EL (cell line): Measurements from ENCODE around the gene PLPPR2.
"Not testable (repeated sequence)": the region's sequence is repeated elsewhere in the genome, so short reads cannot be mapped to it uniquely, and the experiment has no call there.

ENCODE experiments used
- DNase-seq: peaks from one replicate; pipeline ENCODE4 v3.0.0-alpha.2; 2016

PLPPR2 gene

GRCh38 chr19:11355160-11356073 is at the start of gene PLPPR2:
Gene PLPPR2 (plus strand): TSS chr19:11355432. CDS start chr19:11357674, 2,242 bp downstream.
- DNase-seq, result peak; percentile 92

DNA sequence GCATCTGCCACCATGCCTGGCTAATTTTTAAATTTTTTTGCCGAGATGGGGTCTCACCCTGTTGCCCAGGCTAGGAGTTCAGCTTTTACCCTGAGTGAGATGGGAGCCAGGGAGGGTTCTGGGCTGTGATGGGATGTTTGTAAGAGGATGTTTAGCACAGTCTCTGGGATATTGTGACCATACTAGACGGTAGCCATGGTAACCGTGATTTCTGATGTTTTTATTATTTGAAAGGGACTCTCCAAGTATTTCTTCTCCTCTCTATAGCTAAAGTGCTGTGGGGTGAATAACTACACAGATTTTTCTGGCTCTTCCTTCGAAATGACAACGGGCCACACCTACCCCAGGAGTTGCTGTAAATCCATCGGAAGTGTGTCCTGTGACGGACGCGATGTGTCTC is 48.9 kb upstream of the PLPPR2 start:
- no peak for DNase-seq

DNA sequence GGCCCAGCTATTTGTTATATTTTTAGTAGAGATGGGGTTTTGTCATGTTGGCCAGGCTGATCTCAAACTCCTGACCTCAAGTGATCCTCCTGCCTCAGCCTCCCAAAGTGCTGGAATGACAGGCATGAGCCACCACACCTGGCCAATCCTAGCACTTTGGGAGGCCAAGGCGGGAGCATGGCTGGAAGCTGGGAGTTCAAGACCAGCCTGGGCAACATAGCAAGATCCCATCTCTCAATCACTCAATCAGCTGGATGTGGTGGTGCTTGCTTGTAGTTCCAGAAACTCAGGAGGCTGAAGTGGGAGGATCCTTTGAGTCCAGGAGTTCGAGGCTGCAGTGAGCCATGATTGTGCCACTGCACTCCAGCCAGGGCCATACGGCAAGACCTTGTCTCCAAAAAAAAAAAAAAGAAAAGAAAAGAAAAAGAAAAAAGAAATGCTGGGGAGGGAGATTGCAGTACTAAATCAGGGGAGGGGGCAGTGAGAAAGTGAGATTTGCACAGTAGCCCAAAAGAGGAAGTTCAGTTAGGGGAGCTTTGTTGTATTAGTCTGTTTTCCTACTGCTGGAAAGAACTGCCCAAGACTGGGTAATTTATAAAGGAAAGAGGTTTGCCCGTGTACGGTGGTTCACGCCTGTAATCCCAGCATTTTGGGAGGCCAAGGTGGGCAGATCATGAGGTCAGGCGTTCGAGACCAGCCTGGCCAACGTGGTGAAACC is 34.8 kb upstream of the PLPPR2 start:
- not testable (repeated sequence) for DNase-seq

- no peak for DNase-seq
Measured at GRCh38 chr19:11321191-11322126, 33.8 kb upstream of the PLPPR2 start.

DNA sequence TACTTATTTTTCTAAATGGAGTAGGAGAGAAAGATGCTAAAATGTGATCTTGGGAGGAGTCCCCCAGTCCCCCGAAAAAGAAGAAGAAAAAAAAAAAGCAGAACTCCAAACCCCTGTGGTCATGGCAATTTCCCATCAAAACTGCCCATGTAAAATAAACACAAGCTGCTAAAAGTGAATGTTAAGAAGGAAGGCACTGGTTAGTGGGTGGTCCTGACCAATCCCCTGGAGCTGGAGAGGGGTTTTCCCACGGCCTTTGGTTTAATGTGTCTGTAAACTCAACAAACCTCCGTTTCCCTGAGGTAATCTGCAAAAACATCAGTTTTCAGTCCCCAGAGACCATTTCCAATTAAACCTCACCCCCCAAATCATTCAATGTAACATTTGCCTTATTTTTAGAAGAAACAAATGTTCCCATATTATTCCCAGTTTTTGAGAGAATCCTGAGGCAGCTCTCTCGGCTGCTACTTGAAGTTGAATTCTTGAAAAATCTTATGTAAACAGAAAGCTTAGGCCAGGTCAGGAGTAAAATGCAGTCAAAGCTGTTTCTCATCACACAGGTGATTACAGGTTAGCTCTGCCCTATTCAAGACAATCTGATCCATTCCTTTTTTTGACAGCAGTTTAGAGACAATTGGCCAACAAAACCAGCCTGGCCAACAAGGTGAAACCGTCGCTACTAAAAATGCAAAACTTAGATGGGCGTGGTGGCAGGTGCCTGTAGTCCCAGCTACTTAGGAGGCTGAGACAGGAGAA is 32.8 kb upstream of the PLPPR2 start:
- no peak for DNase-seq

- no peak for DNase-seq
Measured at GRCh38 chr19:11323601-11324078, 31.6 kb upstream of the PLPPR2 start.

GRCh38 chr19:11324079-11324661 is 31.1 kb upstream of the PLPPR2 start:
- DNase-seq, result peak; percentile 93

DNA sequence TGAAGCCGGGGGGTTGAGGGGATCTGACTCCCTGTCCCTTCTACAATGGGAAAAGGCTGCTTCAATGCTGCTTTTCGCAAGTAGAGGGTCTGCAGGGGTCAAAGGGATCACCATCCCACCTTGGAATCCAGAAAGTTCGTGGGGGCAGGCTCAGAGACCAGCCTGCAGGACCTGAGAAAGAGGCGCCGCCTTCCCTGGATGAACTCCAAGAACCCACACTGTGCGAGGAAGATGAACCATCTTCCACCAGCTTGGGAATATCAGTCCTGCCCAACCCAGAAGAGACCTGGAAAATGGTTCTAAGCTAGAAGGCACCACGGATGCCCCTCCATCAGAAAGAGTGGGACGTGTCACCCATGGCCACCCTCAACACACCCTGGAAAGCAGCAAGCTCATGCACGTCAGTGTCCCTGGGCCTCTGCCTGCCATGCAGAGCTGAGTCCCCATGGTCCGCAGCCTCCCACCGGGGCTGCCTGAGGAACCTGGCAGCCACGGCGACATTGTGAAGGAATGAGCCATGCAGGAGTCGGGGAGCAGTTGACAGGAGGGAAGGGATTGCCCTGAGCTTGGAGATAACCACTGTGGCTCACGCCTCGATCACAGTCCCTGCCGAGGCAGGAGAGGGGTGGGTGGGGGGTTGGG is 30.4 kb upstream of the PLPPR2 start:
- no peak for DNase-seq

DNA sequence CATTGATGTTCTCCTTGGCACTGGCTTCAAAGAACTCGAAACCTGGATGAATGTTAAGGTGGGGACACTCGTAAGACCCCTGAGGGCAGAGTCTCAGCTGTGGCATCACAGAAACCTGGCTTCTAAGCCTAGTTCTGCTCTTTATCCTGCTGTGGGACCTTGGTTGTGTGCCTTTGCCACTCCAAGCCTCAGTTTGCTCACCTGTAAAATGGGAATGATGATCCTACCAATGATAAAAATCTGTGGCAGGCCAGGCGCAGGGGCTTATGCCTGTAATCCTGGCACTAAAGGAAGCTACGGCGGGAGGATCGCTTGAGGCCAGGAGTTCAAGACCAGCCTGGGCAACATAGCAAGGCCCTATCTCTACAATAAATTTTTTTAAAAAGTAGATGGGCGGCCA is 29.7 kb upstream of the PLPPR2 start:
- no peak for DNase-seq

DNA sequence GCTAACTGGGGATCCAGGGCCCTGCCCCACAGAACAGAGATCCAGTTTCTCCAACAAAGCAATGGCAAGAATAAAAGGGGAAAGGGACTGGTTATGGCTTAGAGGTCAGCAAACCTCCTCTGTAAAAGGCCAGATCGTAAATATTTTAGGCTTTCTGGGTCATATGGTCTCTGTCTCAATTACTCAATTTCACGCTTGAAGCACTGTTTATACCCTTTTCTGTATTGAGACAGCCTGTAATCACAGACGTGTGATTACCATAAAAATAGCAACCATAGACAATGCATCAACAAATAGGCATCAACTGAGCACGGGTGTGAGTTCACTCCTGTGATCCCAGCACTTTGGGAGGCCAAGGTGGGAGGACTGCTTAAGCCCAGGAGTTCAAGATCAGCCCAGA is 25.1 kb upstream of the PLPPR2 start:
- DNase-seq, result no peak

DNA sequence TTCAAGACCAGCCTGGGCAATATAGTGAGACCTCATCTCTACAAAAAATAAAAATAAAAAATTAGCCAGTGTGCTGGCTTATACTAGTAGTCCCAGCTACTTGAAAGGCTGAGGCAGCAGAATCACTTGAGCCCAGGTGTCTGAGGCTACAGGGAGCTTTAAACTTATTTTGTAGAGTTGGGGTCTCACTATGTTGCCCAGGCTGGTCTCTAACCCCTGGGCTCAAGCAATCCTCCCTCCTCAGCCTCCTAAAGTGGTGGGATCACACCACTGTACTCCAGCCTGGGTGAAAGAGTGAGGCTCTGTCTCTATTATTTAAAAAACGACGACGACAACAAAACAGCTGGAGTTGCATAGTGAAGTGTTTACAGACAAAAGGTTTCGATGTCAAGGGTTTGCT is 23.7 kb upstream of the PLPPR2 start:
- no peak for DNase-seq

DNA sequence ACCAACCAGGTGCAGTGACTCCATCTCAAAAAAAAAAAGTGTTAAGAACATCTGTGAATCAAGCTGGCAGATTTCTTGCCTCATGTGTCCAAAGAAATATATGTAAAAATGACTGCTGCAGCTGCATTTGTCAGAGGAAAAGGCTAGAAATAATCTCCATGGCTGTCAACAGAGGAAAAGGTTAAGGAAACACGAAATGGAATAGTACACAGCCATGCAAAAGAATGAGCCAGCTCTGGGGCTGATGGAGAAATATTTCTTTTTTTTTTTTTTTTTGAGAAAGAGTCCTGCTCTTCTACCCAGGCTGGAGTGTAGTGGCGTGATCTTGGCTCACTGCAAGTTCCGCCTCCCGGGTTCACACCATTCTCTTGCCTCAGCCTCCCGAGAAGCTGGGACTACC is 22.4 kb upstream of the PLPPR2 start:
- no peak for DNase-seq

- not testable (repeated sequence) for DNase-seq
Measured at GRCh38 chr19:11333838-11334237, 21.4 kb upstream of the PLPPR2 start.

DNA sequence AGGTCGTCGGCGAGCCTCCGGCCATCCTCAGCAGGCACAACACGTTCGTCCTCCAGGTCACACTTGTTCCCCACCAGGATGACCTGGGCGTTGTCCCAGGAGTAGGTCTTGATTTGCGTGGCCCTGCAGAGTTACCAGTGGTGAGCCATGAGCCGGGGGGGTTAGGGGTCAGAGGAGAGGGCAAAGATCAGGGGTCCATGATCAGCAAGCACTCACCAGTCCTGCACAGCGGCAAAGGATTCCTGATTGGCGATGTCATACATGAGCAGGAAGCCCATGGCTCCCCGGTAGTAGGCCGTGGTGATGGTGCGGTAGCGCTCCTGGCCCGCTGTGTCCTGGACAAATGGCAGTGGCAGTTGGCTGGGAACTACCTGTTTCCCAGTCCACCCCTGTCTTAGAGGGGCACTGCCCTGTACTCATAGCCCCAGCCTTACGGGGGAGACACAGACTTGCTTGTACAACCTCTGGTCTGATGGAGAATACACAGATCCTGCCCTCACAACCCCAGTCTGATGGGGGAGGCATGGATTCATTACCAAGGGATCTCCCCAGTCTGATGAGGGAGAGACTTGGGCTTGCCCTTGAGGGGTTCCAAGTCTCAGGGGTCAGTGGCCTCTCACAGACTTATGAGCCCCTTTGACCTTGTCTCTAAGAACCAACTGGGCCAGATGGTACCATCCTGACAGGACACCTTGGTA is 19.6 kb upstream of the PLPPR2 start:
- no peak for DNase-seq

GRCh38 chr19:11337080-11337479 is 18.2 kb upstream of the PLPPR2 start:
- DNase-seq, result no peak

GRCh38 chr19:11338121-11338520 is 17.1 kb upstream of the PLPPR2 start:
- DNase-seq, result no peak

DNA sequence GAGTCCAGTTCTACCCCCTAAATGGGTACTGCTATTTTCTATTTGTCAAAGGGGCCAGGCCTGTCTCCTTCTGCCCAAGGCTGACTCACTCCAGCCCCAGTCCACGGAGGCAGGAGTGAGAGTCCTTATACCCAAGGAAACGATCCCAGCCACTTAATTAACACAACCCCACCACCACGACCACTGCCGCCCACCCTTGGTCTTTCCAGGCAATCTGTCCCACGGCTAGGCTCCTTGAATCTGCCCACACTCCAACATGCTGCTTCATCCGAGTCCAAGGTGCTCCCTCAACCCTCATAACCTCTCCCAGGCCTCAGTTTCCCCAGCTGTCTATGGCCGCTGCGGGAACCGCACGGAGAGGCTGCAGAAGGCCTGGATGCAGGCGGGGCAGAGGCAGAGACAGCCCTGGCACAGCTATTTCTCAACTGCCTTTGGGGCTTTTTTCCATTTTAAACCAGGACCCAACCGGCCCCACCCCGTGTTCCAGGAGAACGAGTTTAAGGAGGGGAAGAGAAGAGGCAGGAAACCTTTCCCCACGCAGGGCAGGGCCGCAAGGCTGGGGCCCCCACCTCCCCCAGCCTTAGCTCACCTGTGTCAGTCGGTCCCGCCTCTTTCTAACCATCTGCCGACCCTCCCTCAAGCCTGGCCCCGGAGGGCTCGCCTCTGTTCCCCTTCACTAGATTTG is 16.5 kb upstream of the PLPPR2 start:
- DNase-seq, result no peak

DNA sequence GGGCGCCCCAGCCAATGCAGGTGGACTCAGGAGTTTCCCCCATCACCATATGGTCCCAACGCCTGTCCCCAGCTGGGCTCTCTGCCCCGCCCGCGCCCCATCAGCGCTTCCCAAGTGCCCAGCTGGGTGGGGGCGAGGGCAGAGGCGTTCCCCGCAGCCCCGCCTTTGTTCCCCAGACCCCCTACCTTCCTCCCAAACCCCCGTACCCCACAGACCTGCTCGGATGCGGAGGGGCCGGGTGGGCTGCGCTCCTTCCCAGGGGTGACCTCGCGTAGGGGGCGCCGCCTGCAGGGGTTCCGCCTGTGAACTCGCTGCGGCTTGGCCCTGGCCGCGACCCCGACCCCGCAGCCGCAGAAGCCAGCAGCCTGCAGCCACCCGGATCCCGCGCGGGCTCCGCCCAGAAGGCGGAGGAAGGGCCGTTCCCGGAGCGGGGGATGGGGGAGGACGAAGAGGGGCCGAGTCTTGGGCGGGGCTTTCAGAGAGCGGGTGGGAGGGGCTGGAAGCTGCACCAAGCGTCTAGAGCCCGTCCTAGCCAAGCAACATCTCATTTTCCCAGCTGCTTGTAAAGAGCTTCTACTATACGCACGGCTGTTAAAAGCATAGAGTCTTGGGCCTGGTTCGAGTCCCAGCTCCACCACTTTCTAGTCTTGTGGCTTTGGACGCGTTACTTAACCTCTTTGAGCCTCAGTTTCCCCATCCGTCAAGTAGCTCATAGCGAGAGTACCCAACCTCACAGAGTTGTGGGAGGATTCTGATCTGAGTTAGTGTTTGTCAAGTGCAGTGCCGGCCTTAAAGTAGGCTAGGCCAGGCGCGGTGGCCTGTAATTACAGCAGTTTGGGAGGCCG is 15.8 kb upstream of the PLPPR2 start, which contains the start of gene RAB3D:
Gene RAB3D (minus strand): TSS at position 404 of the 845 bp plus-strand sequence. CDS start 2,258 bp downstream, outside the sequence.
- peak; percentile 84 for DNase-seq

- not testable (repeated sequence) for DNase-seq
Measured at GRCh38 chr19:11340099-11340467, 15.1 kb upstream of the PLPPR2 start.
